Forelimb muscle (tissue), 1 donor: Measurements from ENCODE around the gene WFS1. TPM values are rescaled to one million over a fixed set of nuclear protein-coding genes. Genes with fewer than 3 reads are reported as not detected.

Experiments used
- DNase-seq: peaks from one replicate; pipeline ENCODE4 v3.0.0-alpha.2; 2013; ENCODE audit warnings: low read depth
- polyA plus RNA-seq: library from polyadenylated mRNA; unstranded; fragments of 120-200 nt; gene quantifications from one replicate; pipeline ENCODE4 v1.2.1, GENCODE V29; 2013; ENCODE audit not compliant: insufficient read length

WFS1 gene
- polyA plus RNA-seq, 1 donor = 18.5 TPM

- DNase-seq = no peak
These were observed 10.9 kb upstream of the WFS1 start for GRCh38 chr4:6258741-6259140.

- DNase-seq = no peak
These were observed 9.8 kb upstream of the WFS1 start for GRCh38 chr4:6259886-6260285.

GRCh38 chr4:6262176-6262575, 7.5 kb upstream of the WFS1 start:
- DNase-seq = no peak

- no peak for DNase-seq
These were observed 6.7 kb upstream of the WFS1 start for GRCh38 chr4:6262847-6263487.

- DNase-seq = no peak
These were observed 6.0 kb upstream of the WFS1 start for GRCh38 chr4:6263526-6264224.

- no peak for DNase-seq
These were observed 5.5 kb upstream of the WFS1 start for GRCh38 chr4:6264225-6264540.

GRCh38 chr4:6265546-6265945, 4.1 kb upstream of the WFS1 start:
- no peak for DNase-seq

- no peak for DNase-seq
These were observed 2.1 kb upstream of the WFS1 start for GRCh38 chr4:6267573-6267972.

GRCh38 chr4:6268650-6269615, 717 bp upstream of the WFS1 start:
- no peak for DNase-seq

- DNase-seq = no peak
These were observed 1.0 kb downstream of the WFS1 start for GRCh38 chr4:6270636-6271121.

GRCh38 chr4:6271206-6271605, 1.6 kb downstream of the WFS1 start:
- no peak for DNase-seq

GRCh38 chr4:6271701-6272465, 2.2 kb downstream of the WFS1 start:
- no peak for DNase-seq

GRCh38 chr4:6272863-6273660, 3.4 kb downstream of the WFS1 start:
- no peak for DNase-seq

- DNase-seq = no peak
These were observed 4.0 kb downstream of the WFS1 start for GRCh38 chr4:6273661-6273990.

GRCh38 chr4:6275351-6275750, 5.7 kb downstream of the WFS1 start:
- no peak for DNase-seq

- DNase-seq = no peak
These were observed 6.5 kb downstream of the WFS1 start for GRCh38 chr4:6275898-6276806.

- no peak for DNase-seq
These were observed 7.6 kb downstream of the WFS1 start for GRCh38 chr4:6277139-6277802.

- DNase-seq = no peak
These were observed 8.5 kb downstream of the WFS1 start for GRCh38 chr4:6277935-6278800.
